G401 (cell line): Measurements from ENCODE around the gene BFAR. TPM values are rescaled to one million over a fixed set of nuclear protein-coding genes. Genes with fewer than 3 reads are reported as not detected.
"Not testable (repeated sequence)": the region's sequence is repeated elsewhere in the genome, so short reads cannot be mapped to it uniquely, and the experiment has no call there.

Source experiments
- DNase-seq: peaks from one replicate; pipeline ENCODE4 v3.0.0-alpha.2; 2015; ENCODE audit warnings: low spot score
- in situ Hi-C: cut with HindIII; loops from 2 replicates; pipeline ENCODE4 v1.10.0; 2016; ENCODE audit warnings: low sequenced_read_pairs, mixed read lengths
- total RNA-seq: library from RNA; depleted of rRNA; stranded (reverse); fragments of >200 nt; shearing (Covaris generic); gene quantifications from 2 replicates; pipeline ENCODE4 v1.2.3, GENCODE V29; 2014; rRNA removed

Gene BFAR
- total RNA-seq, 1 experiment from 2014 or later: 174 TPM

DNA sequence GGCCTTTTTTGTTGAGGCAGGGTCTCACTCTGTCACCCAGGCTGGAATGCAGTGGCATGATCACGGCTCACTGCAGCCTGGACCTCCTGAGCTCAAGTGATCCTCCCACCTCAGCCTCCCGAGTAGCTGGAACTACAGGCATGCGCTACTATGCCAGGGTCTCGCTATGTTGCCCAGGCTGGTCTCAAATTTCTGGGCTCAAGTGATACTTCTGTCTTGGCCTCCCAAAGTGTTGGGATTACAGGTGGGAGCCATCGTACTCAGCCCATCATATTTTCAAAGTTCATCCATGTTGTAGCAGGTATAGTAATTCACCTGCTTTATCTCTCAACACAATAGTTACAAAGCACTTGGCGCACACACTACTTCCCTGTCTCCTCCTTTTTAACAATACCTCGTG is 47.6 kb downstream of the BFAR start:
- DNase-seq, in situ Hi-C loops: not testable (repeated sequence)

DNA sequence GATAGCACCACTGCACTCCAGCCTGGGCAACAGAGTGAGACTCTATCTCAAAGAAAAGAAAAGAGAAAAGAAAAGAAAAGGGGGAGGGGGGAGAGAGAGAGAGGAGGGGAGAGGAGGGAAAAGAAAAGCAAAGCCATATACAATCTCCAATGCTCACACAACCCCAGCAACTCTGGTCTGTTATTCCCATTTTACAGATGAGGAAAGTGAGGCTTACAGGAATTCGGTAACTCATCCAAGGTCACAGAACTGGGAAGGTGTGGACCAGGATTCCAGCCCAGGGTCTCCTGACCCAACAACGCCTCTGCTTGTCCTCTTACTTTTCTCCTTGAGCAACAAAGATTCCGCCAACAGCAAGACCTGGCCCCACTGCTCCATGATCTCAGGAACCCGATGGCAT is 48.4 kb downstream of the BFAR start:
- in situ Hi-C loops: no loop called here
- no peak for DNase-seq

DNA sequence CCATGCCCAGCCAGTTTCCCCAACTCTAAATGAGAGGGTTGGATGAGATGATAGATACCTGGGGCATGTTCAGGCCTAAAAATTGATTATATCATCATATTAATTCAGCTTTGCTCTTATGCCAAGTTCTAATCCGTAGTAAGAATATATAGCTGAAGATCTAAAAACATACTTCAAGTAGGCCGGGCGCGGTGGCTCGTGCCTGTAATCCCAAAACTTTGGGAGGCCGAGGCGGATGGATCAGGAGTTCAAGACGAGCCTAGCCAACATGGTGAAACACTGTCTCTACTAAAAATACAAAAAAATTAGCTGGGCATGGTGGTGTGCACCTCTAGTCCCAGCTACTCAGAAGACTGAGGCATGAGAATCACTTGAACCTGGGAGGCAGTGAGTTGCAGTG is 49.4 kb downstream of the BFAR start:
- DNase-seq: no peak
- in situ Hi-C loops: no loop called here

DNA sequence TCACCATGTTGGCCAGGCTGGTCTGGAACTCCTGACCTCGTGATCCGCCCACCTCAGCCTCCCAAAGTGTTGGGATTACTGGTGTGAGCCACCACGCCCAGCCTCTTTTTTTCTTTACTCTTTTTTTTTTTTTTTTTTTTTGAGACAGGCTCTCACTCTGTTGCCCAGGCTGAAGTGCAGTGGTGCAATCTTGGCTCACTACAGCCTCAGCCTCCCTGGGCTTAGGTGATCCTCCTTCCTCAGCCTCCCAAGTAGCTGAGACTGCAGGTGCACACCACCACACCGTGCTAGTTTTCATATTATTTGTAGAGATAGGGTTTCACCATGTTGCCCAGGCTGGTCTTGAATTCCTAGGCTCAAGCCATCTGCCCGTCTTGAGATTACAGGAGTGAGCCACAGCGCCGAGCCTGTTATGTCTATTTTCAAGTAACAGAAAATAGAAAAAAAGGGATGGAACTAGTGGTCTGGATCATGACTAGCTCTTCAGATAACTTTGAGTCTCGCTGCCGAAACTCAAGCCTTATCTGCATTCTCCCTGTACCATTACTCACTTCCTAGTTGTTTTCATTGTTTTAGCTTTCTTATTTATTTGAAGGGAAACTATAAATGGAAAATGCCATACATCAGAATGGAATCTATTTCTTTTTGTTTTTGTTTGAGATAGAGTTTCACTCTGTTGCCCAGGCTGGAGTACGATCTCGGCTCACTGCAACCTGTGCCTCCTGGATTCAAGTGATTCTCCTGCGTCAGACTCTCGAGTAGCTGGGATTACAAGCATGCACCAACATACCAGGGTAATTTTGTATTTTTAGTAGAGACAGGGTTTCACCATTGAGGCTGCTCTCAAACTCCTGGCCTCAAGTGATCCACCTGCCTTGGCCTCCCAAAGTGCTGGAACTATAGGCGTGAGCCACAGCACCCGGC is 53.4 kb downstream of the BFAR start:
- in situ Hi-C loops, DNase-seq: not testable (repeated sequence)

DNA sequence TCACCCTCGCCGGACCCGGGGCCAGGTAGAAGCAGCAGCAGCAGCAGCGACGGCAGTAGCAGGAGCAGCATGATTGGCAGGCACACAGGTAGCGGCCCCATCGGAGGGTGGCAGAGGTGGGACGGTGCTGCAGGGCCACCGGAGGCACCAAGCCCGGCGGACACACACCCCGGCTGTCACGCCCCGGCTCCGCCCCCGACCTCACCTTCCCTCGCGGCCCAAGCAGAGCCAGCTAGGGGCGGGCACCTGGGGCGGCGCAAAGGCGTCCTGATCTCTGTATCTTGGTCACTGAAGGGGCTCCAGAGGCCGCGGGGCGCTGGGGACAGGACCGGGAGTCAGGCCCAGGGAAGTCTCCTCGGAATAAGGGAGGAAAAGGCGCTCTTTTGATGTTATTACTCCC is 61.4 kb downstream of the BFAR start, which contains the start of gene PLA2G10:
Gene PLA2G10 (minus strand): TSS at position 180 of the 400 bp plus-strand sequence. CDS start 79 bp downstream, at position 101.
- DNase-seq, in situ Hi-C loops: not testable (repeated sequence)

DNA sequence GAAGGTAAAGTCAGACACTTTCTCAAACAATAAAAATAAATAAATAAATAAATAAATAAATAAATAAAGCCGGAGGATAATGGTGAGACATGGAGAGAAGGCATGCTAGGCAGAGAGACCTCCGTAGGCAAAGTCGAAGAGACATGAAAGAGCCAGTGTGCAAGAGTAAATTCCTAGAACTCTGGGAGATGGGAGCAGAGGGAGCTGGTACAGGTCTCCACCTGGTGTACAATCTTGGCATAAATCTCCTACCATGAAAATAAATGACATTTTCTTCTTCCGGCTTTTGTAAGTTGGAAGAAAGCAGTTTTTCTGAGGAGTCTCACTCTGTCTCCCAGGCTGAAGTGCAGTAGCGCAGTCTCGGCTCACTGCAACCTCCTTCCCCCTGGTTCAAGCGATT is 69.1 kb downstream of the BFAR start:
- in situ Hi-C loops, DNase-seq: not testable (repeated sequence)

DNA sequence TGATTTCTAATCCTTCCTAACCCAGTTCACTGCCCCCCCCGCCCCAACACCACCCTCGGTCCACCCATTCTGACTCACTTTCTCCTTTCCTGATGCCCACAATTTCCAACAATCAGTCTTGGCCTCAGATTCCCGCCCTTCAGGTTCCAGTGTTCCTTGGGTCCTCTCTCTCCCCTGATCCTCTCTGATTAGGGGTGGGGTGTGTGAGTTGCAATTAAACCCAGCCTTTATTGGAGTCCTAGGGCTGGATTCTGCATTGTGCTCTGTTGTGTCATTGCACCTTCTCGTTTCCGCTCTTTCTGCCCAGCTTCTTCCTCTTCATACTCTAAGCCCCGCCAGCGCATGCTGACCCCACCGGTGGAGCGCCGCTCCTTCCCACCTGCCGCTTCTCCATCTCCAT is 69.9 kb downstream of the BFAR start:
- in situ Hi-C loops, DNase-seq: not testable (repeated sequence)

DNA sequence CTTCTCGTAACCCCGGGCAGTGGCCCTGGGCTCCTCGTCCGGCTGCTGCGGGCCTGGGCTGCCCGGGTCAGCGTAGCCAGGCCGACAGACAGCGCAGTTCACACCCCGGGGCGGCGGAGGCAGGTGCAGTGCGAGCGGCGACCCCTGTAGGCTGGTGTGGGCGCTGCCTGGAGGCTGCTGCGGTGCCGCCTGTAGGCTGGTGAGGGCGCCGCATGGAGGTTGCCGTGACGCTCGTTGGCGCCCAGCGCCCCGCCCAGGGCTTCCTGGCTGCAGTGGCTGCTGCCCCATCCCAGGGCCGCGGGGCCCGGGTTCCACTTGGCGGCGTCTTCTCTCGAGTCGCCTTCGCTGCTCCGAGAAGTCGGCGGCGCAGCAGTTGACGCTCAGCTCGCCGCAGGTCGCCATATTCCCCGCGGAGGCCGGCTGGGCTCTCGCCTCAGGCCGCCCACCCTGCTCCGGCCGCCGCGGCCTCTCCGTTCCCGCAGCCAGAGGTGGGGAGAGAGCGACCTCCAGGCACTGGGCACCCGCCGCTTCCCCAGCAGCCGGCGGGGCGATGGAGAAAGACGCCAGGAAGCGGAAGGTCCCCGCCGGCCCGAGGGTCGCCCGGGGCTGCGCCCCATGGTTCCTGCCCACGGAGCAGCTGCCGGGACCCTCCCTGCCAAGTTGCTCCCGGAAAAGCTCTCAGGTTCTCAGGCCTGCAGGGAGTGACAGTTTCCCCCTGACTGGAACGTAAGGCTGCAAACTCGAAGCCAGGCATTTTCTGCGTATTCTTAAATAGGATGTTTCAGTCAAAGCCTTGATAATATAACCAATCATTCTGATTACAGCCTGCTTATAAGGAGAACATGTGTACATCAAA is 70.6 kb downstream of the BFAR start, which contains the start of gene NPIPA3:
Gene NPIPA3 (plus strand): TSS at position 256 of the 856 bp plus-strand sequence. CDS start 5,533 bp downstream, outside the sequence.
- in situ Hi-C loops, DNase-seq: not testable (repeated sequence)

Other genes starting within 250 kb of the BFAR start
- gene PARN, start 2.7 kb upstream of the BFAR start, total RNA-seq: 27.2 and 36.2 TPM in 2 replicates
- gene PLA2G10, start 61.4 kb downstream of the BFAR start, total RNA-seq: not detected in 2 replicates
- gene NPIPA3, start 70.5 kb downstream of the BFAR start, total RNA-seq: 0.37 TPM in 1 of 2 replicates, not detected in the other
- gene NPIPA2, start 109.6 kb downstream of the BFAR start, total RNA-seq: 0.37 TPM in 1 of 2 replicates, not detected in the other
- gene NOMO1, start 200.8 kb downstream of the BFAR start, total RNA-seq: 79.2 and 98.5 TPM in 2 replicates